ENCODE results near the gene JARID2. TPM values are rescaled to one million over a fixed set of nuclear protein-coding genes. Genes with fewer than 3 reads are reported as not detected.

Gene JARID2
- total and polyA plus RNA-seq, 8 donors: 2.4 to 6.7 (median 3.7) TPM

- Histone ChIP-seq H3K4me3 (no peak overlapping the region), H3K9me3 (no peaks in the 10 kb centered on the region), H3K27me3 (no peaks in the 10 kb centered on the region), H3K36me3 (no peaks in the 10 kb centered on the region), H3K27ac (no peak overlapping the region), H3K4me1 (peaks cover 0 to 12% (median 3%) of the 10 kb centered on the region in 3 donors)
- DNase-seq (no peak), ATAC-seq (no peak), FAIRE-seq (no peak)
- 88 to 94% methylated on average over 3 of the region's 3 CpGs for WGBS, 2 donors
- intact Hi-C loops (cut with DNase I): no loop called here
- no peak for TF ChIP-seq CTCF (IDR thresholded peaks at IDR 0.05)
These were observed 191.3 kb downstream of the JARID2 start for GRCh38 chr6:15437090-15437635.

GRCh38 chr6:15439410-15440025 is 193.6 kb downstream of the JARID2 start:
- ATAC-seq: no peak
- Histone ChIP-seq H3K36me3 (no peaks in the 10 kb centered on the region), H3K9me3 (no peaks in the 10 kb centered on the region), H3K27ac (no peak overlapping the region), H3K4me1 (peaks cover 0 to 8% (median 3%) of the 10 kb centered on the region in 3 donors), H3K27me3 (no peaks in the 10 kb centered on the region), H3K4me3 (no peak overlapping the region)
- intact Hi-C loops (cut with DNase I): no loop called here
- no peak for FAIRE-seq
- no peak for TF ChIP-seq CTCF (IDR thresholded peaks at IDR 0.05)
- no peak for DNase-seq
- 65 to 68% methylated on average over 3 of the region's 3 CpGs for WGBS, 2 donors

GRCh38 chr6:15440040-15440439 is 194.2 kb downstream of the JARID2 start:
- WGBS, 2 donors: 74% methylated on average over 9 of the region's 9 CpGs
- no peak for TF ChIP-seq CTCF (IDR thresholded peaks at IDR 0.05)
- no peak for FAIRE-seq
- H3K9me3 ChIP-seq: no peaks in the 10 kb centered on the region
- no peak for DNase-seq
- no peaks in the 10 kb centered on the region for H3K27me3 ChIP-seq
- H3K4me3 ChIP-seq: no peak overlapping the region
- H3K27ac ChIP-seq: no peak overlapping the region
- no peak for ATAC-seq
- intact Hi-C loops (cut with DNase I): no loop called here
- H3K4me1 ChIP-seq: peaks cover 0 to 8% (median 3%) of the 10 kb centered on the region in 3 donors
- H3K36me3 ChIP-seq: no peaks in the 10 kb centered on the region

- Histone ChIP-seq H3K36me3 (no peaks in the 10 kb centered on the region), H3K27me3 (no peaks in the 10 kb centered on the region), H3K27ac (no peak overlapping the region), H3K4me3 (no peak overlapping the region), H3K4me1 (peaks cover 0 to 15% (median 9%) of the 10 kb centered on the region in 3 donors), H3K9me3 (no peaks in the 10 kb centered on the region)
- intact Hi-C loops (cut with DNase I): no loop called here
- FAIRE-seq (no peak), ATAC-seq (peak; percentile 42 to 79 (median 74)), DNase-seq (peak in 2 of 6 donors; percentile 18 to 46)
- 71 to 75% methylated on average over 7 of the region's 7 CpGs for WGBS, 2 donors
- TF ChIP-seq CTCF (IDR thresholded peaks at IDR 0.05): peak; percentile 54 to 75 (median 72)
These were observed 195.5 kb downstream of the JARID2 start for GRCh38 chr6:15441215-15441868.

- DNase-seq (no peak), ATAC-seq (no peak), FAIRE-seq (no peak)
- TF ChIP-seq CTCF (IDR thresholded peaks at IDR 0.05): no peak
- H3K9me3 ChIP-seq: no peaks in the 10 kb centered on the region
- no peaks in the 10 kb centered on the region for H3K36me3 ChIP-seq
- 71 to 78% methylated on average over 4 of the region's 4 CpGs for WGBS, 2 donors
- intact Hi-C loops (cut with DNase I): no loop called here
- no peak overlapping the region for H3K4me3 ChIP-seq
- H3K27me3 ChIP-seq: no peaks in the 10 kb centered on the region
- no peak overlapping the region for H3K27ac ChIP-seq
- peaks cover 0 to 15% (median 11%) of the 10 kb centered on the region in 3 donors for H3K4me1 ChIP-seq
These were observed 196.1 kb downstream of the JARID2 start for GRCh38 chr6:15441981-15442380.

Measured in pancreas (tissue), 10 donors.